Measurements from ENCODE around the gene ZDHHC11B. TPM values are rescaled to one million over a fixed set of nuclear protein-coding genes. Genes with fewer than 3 reads are reported as not detected.

ZDHHC11B gene
- total RNA-seq, 1 donor from 2014 or later: 0.60 TPM

DNA sequence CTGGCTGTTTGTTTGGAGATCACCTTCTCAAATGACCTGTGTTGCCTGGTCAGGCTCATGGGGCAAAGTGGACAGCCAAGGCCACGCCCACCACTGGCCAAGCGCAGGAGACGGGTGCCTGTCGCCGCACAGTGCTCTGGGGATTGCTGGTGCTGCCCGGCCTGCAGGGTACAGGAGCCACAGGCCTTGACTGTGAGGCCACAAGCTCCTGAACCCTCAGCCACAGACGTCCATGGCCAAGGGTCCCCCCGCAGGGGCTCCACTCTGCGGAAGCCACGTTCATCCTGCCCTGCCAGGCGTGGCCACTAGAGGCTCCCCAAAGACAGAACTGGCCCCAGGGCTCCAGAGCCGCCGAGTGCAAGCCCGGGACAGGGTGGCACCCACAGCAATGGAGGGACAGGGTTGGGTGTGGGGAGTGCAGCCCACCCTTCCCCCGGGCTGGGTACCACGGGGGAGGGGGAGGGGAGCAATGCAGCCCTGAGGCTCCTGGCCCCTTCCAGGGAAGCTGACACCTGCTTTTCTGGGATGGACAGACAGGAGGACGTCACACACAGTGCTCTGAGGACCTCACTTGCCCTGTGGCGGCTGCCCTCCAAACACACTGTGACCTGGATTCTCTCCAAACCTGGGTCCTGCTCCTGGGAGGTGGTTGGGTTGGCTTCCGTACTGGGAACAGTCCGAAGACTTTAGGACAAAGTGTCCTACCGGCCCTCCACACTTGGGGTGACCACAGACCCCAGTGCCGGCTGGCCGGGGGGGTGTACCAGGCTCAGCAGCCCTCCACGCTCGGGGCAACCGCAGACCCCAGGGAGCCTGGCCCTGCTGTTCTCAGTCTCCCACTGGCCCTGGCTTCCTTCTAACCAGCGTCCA is 112.8 kb downstream of the ZDHHC11B start:
- DNase-seq (ENCODE audit: low spot score): peak; percentile 78
- H3K4me3 ChIP-seq: no peak overlapping the region
- no peak overlapping the region for H3K9ac ChIP-seq
- no peaks in the 10 kb centered on the region for H3K9me3 ChIP-seq (ENCODE audit: low read depth)
- peaks cover 44% of the 10 kb centered on the region for H4K20me1 ChIP-seq (ENCODE audit: low read depth)
- TF ChIP-seq EZH2 (IDR thresholded peaks at IDR 0.05): no peak
- no peak for TF ChIP-seq EZH2phosphoT487 (IDR thresholded peaks at IDR 0.05)
- TF ChIP-seq, protein P1, sequence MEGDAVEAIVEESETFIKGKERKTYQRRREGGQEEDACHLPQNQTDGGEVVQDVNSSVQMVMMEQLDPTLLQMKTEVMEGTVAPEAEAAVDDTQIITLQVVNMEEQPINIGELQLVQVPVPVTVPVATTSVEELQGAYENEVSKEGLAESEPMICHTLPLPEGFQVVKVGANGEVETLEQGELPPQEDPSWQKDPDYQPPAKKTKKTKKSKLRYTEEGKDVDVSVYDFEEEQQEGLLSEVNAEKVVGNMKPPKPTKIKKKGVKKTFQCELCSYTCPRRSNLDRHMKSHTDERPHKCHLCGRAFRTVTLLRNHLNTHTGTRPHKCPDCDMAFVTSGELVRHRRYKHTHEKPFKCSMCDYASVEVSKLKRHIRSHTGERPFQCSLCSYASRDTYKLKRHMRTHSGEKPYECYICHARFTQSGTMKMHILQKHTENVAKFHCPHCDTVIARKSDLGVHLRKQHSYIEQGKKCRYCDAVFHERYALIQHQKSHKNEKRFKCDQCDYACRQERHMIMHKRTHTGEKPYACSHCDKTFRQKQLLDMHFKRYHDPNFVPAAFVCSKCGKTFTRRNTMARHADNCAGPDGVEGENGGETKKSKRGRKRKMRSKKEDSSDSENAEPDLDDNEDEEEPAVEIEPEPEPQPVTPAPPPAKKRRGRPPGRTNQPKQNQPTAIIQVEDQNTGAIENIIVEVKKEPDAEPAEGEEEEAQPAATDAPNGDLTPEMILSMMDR (IDR thresholded peaks at IDR 0.05): peak; percentile 93
- H3K27ac ChIP-seq: no peak overlapping the region
- peaks cover 8% of the 10 kb centered on the region for H3K4me1 ChIP-seq
- Mint-ChIP-seq H3K4me3 (no peak overlapping the region), H3K27me3 (ENCODE audit: insufficient read depth, low read depth) (peaks cover 10% of the 10 kb centered on the region), H3K36me3 (peaks cover 7% of the 10 kb centered on the region), H3K27ac (peak overlapping the region; percentile 100), H3K9me3 (no peaks in the 10 kb centered on the region), H3K4me1 (peaks cover 17% of the 10 kb centered on the region)
- no peaks in the 10 kb centered on the region for H3K79me2 ChIP-seq (ENCODE audit: low read depth)
- peaks cover 2% of the 10 kb centered on the region for H3F3A ChIP-seq (ENCODE audit: low read depth)
- no peak overlapping the region for H3K4me2 ChIP-seq
- peaks cover 32% of the 10 kb centered on the region for H3K27me3 ChIP-seq
- no peaks in the 10 kb centered on the region for H3K36me3 ChIP-seq
- H2AFZ ChIP-seq (replicated peaks): no peak overlapping the region

DNA sequence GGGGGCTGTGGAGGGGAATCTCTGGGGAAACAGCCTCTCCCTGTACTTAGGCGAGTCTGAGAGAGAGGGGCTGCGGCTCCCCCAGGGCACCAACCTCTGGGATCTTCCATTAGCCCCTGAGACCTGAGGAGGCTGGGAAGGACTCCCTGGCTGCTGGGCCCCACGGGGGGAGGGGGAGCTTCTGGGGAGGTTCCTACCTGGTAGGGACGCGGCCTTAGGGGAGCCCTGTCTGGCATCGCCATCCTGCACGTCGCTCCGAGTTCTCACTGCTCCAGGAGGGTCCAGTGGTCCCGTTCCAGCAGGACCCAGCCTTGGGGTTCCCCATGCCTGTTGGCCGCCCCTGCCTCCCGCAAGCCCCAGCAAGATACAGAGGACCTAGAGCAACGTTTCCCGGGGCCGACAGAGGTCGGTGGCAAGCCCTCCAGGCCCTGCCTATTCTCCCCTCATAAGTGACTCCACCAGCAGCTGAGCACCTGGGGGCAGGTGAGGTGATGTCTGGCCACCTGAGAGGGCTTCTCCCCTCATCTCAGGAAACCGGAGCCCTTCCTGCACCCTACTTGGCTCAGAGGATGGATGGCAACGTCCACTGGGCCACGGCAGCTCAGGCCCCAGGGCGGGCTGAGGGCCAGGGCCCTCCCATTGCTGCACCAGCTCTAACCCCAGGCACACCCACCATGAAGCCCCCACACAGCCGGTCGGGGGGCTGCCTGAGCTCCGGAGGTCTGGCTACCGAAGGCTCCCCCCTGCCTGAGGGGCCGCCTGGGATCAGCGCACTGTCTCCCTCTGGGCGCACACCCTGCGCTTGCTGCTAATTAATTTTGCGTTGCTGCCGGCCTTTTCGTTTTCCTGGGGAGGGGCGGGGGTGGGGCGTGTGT is 113.9 kb downstream of the ZDHHC11B start:
- Histone ChIP-seq H3K9me3 (ENCODE audit: low read depth) (no peaks in the 10 kb centered on the region), H3K27me3 (peaks cover 21% of the 10 kb centered on the region)
- peaks cover 14% of the 10 kb centered on the region for H3K4me1 Mint-ChIP-seq

DNA sequence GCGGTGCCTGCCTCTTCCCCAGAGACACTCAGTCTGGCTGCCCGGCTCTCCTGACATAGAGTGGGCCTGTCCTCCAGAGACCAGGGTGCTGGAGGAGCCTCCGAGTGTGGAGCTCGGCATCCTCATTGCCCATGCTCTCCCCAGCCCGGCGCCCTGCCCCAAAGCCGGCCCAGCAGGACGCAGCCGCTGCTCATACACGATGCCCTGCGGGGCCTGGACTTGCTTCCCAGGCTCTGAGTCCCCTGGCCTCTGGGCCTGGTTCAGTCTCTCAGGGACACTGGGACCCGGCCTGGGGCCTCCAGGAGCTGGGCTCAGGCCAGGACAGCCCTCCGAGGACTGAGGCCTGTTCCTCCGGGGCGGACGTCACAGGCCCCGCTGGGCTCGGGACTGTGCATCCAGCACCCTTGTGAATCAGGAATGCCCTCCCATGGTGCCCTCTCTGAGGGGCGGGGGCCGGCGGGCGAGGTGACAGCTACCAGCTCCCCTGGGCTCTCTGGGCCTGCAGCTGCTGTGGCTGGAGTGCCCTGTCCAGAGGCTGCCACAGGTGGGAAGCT is 114.6 kb downstream of the ZDHHC11B start:
- Mint-ChIP-seq H3K27ac (no peak overlapping the region), H3K4me1 (peaks cover 14% of the 10 kb centered on the region), H3K9me3 (no peaks in the 10 kb centered on the region), H3K36me3 (peaks cover 9% of the 10 kb centered on the region), H3K27me3 (ENCODE audit: insufficient read depth, low read depth) (peaks cover 10% of the 10 kb centered on the region), H3K4me3 (no peak overlapping the region)
- Histone ChIP-seq H4K20me1 (ENCODE audit: low read depth) (peaks cover 44% of the 10 kb centered on the region), H3K27ac (no peak overlapping the region), H3K9me3 (ENCODE audit: low read depth) (no peaks in the 10 kb centered on the region), H3K4me1 (peaks cover 8% of the 10 kb centered on the region), H3F3A (ENCODE audit: low read depth) (peaks cover 2% of the 10 kb centered on the region), H3K4me2 (no peak overlapping the region), H2AFZ (replicated peaks) (no peak overlapping the region), H3K27me3 (peaks cover 20% of the 10 kb centered on the region), H3K36me3 (no peaks in the 10 kb centered on the region), H3K4me3 (no peak overlapping the region), H3K9ac (no peak overlapping the region), H3K79me2 (ENCODE audit: low read depth) (no peaks in the 10 kb centered on the region)
- no peak for TF ChIP-seq EZH2phosphoT487 (IDR thresholded peaks at IDR 0.05)
- TF ChIP-seq, protein P1 (IDR thresholded peaks at IDR 0.05): no peak
- TF ChIP-seq EZH2 (IDR thresholded peaks at IDR 0.05): no peak
- no peak for DNase-seq (ENCODE audit: low spot score)

More for the DNA sequence above, 113.9 kb downstream of the ZDHHC11B start:
- Mint-ChIP-seq H3K4me3 (no peak overlapping the region), H3K36me3 (peaks cover 9% of the 10 kb centered on the region), H3K27ac (no peak overlapping the region), H3K27me3 (ENCODE audit: insufficient read depth, low read depth) (peaks cover 10% of the 10 kb centered on the region), H3K9me3 (no peaks in the 10 kb centered on the region)
- H3K36me3 ChIP-seq: no peaks in the 10 kb centered on the region
- peaks cover 8% of the 10 kb centered on the region for H3K4me1 ChIP-seq
- TF ChIP-seq, protein P1 (IDR thresholded peaks at IDR 0.05): no peak
- TF ChIP-seq EZH2phosphoT487 (IDR thresholded peaks at IDR 0.05) (no peak), EZH2 (IDR thresholded peaks at IDR 0.05) (no peak)
- H4K20me1 ChIP-seq (ENCODE audit: low read depth): peaks cover 44% of the 10 kb centered on the region
- no peak overlapping the region for H3K27ac ChIP-seq
- no peak overlapping the region for H3K4me2 ChIP-seq
- no peak for DNase-seq (ENCODE audit: low spot score)
- H2AFZ ChIP-seq (replicated peaks): no peak overlapping the region
- H3K9ac ChIP-seq: no peak overlapping the region
- H3K4me3 ChIP-seq: no peak overlapping the region
- no peaks in the 10 kb centered on the region for H3K79me2 ChIP-seq (ENCODE audit: low read depth)
- peaks cover 2% of the 10 kb centered on the region for H3F3A ChIP-seq (ENCODE audit: low read depth)

Data from neural progenitor cell (in vitro differentiated cells).